Measurements from ENCODE around the gene G6PC2. TPM values are rescaled to one million over a fixed set of nuclear protein-coding genes. Genes with fewer than 3 reads are reported as not detected.

Gene G6PC2
- total RNA-seq, 3 donors from 2014 or later = not detected

GRCh38 chr2:168951871-168952270 lies 50.8 kb downstream of the G6PC2 start:
- intact Hi-C loops (cut with DNase I, micrococcal nuclease) = no loop called here
- TF ChIP-seq CTCF (IDR thresholded peaks at IDR 0.05) = no peak
- no peak for DNase-seq
- H3K9me3 ChIP-seq = peaks cover 4% of the 10 kb centered on the region
- no peak for ATAC-seq
- H3K36me3 ChIP-seq (ENCODE audit: low read depth) = no peaks in the 10 kb centered on the region
- H3K4me1 ChIP-seq (ENCODE audit: low read depth) = no peaks in the 10 kb centered on the region
- H3K4me3 ChIP-seq = no peak overlapping the region

- no peak for TF ChIP-seq CTCF (IDR thresholded peaks at IDR 0.05)
- no peak for ATAC-seq
Measured at GRCh38 chr2:168952424-168952823, 51.3 kb downstream of the G6PC2 start.

GRCh38 chr2:168954256-168954655 lies 53.2 kb downstream of the G6PC2 start:
- ATAC-seq (no peak), DNase-seq (no peak)
- Histone ChIP-seq H3K9me3 (peaks cover 4% of the 10 kb centered on the region), H3K4me3 (no peak overlapping the region), H3K36me3 (ENCODE audit: low read depth) (no peaks in the 10 kb centered on the region), H3K4me1 (ENCODE audit: low read depth) (no peaks in the 10 kb centered on the region)
- TF ChIP-seq CTCF (IDR thresholded peaks at IDR 0.05) = no peak
- intact Hi-C loops (cut with DNase I, micrococcal nuclease) = no loop called here

More at GRCh38 chr2:168952424-168952823, 51.3 kb downstream of the G6PC2 start:
- no peaks in the 10 kb centered on the region for H3K4me1 ChIP-seq (ENCODE audit: low read depth)
- H3K9me3 ChIP-seq = peaks cover 4% of the 10 kb centered on the region
- no peak overlapping the region for H3K4me3 ChIP-seq
- no peak for DNase-seq
- H3K36me3 ChIP-seq (ENCODE audit: low read depth) = no peaks in the 10 kb centered on the region
- intact Hi-C loops (cut with DNase I, micrococcal nuclease) = no loop called here

- Histone ChIP-seq H3K4me1 (ENCODE audit: low read depth) (no peaks in the 10 kb centered on the region), H3K9me3 (peaks cover 4% of the 10 kb centered on the region), H3K36me3 (ENCODE audit: low read depth) (no peaks in the 10 kb centered on the region), H3K4me3 (no peak overlapping the region)
- intact Hi-C loops (cut with DNase I, micrococcal nuclease) = no loop called here
- TF ChIP-seq CTCF (IDR thresholded peaks at IDR 0.05) = no peak
- DNase-seq = no peak
- no peak for ATAC-seq
Measured at GRCh38 chr2:168955321-168955720, 54.2 kb downstream of the G6PC2 start.

- Histone ChIP-seq H3K36me3 (ENCODE audit: low read depth) (no peaks in the 10 kb centered on the region), H3K9me3 (peaks cover 4% of the 10 kb centered on the region), H3K4me1 (ENCODE audit: low read depth) (no peaks in the 10 kb centered on the region), H3K4me3 (no peak overlapping the region)
- DNase-seq = no peak
- ATAC-seq = no peak
- TF ChIP-seq CTCF (IDR thresholded peaks at IDR 0.05) = no peak
- intact Hi-C loops (cut with DNase I, micrococcal nuclease) = no loop called here
Measured at GRCh38 chr2:168956392-168956791, 55.3 kb downstream of the G6PC2 start.

Other genes starting within 250 kb of the G6PC2 start
- gene NOSTRIN, start 98.7 kb upstream of the G6PC2 start, total RNA-seq = 10 to 100 TPM; 27.3 to 78.7 (median 56.2) TPM
- 1 to 10 TPM in 2 of 3 donors, under 1 TPM in 1; 0.66 to 6.7 (median 2.5) TPM for gene SPC25, start 10.9 kb upstream of the G6PC2 start, total RNA-seq
- 10 to 100 TPM in 1 of 3 donors, 1 to 10 TPM in 2; 1.2 to 21.7 (median 4.6) TPM for gene ABCB11, start 130.0 kb downstream of the G6PC2 start, total RNA-seq
- 100 to 1,000 TPM in 2 of 3 donors, 10 to 100 TPM in 1; 92.0 to 219 (median 160) TPM for gene DHRS9, start 168.3 kb downstream of the G6PC2 start, total RNA-seq